ENCODE measurements around the gene KAT6B.
"Not testable (repeated sequence)": the region's sequence is repeated elsewhere in the genome, so short reads cannot be mapped to it uniquely, and the experiment has no call there.

The KAT6B gene

GRCh38 chr10:74863551-74863950, 37.2 kb downstream of the KAT6B start:
- no peak for ATAC-seq

DNA sequence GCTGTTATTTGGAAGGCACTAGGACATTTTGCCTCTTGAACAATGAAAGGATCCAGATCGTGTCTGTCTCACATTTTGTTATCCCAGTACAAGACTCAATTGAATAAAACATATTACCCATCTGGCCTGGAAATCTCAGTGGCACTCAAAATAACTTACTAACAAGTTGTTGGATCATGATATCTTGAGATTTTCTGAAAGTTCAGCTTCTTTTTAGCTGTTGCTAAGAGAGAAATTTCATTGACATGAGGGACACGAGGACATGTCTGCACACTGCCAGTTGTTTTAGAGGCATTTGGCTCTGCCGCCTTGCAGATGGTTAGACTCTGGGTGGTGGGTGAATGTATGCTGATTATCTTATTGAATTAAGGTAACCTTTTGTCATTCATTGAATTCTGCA, 41.0 kb downstream of the KAT6B start:
- ATAC-seq = no peak

- ATAC-seq = no peak
These were observed 42.1 kb downstream of the KAT6B start for GRCh38 chr10:74868392-74868977.

GRCh38 chr10:74869635-74870034, 43.2 kb downstream of the KAT6B start:
- ATAC-seq = no peak

DNA sequence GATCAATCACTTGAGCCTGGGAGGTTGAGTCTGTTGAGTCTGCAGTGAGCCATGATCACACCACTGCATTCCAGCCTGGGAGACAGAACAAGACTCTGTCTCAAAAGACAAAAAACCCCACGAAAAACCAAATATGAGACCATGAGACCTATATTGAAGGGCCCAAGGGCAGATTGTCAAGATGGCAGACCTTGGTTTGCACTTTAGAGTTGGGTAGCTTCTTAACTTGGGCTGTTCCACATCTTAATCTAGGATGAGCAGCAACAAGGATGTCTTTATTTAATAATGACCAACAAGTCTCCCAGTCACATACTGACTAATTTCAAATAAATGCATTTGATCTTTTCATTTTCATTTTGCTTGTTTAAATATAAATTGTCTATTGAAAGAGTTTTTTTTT, 43.8 kb downstream of the KAT6B start:
- no peak for ATAC-seq

DNA sequence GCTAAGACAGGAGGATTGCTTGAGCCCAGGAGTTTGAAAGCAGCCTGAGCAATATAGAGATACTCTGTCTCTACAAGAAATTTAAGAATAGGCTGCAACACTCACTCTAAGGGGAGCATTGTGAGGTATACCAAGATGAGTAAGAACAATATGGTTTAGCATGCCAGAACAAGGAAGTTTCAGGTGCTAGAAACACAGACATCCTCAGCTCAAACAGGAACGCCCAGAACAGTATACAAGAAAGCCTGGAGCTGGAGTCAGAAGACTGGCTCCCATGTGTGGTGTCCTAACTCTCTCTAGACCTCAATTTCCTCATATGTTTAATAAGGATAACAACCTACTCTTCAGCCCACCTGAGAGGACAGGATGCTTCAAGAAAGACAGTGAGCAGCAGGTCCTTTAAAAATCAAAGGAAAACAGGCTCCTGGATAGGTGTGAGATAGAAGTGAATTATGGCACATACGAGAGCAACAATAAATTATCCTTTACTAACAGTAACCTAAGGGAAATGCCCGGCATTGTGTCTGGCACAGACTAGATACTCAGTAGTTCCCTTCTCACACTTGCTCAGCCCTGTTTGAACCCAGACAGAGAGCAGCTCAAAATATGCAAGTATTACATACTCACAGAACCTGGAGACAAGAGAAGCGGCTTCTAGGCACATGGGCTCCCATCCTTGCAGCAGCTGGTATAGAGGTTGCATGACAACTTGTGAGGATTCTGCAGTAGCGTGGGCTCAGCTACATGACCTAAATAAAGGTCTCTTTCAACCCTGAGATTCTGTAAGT, 45.4 kb downstream of the KAT6B start:
- ATAC-seq = peak; percentile 74 to 78

GRCh38 chr10:74873803-74874454, 47.5 kb downstream of the KAT6B start:
- no peak for ATAC-seq

DNA sequence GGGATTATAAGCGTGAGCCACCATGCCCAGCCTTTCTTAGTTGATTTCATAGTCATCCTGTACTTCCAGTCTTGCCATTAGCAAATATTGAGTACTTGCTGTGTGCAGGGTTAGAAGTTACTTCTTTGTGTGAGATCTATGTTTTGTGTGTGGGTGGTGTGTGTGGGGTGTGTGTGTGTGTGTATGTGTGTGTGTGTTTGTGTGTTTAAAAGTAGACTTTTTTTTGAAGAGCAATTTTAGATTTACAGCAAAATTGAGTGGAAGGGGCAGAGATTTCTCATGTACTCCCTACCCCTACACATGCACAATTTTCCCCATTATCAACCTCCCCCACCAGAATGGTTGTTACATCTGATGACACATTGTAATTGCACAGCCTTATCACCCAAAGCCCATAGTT, 48.2 kb downstream of the KAT6B start:
- no peak for ATAC-seq

GRCh38 chr10:74875068-74875467, 48.7 kb downstream of the KAT6B start:
- ATAC-seq = no peak

- ATAC-seq = no peak
These were observed 49.6 kb downstream of the KAT6B start for GRCh38 chr10:74875966-74876365.

- not testable (repeated sequence) for ATAC-seq
These were observed 50.7 kb downstream of the KAT6B start for GRCh38 chr10:74877054-74877453.

DNA sequence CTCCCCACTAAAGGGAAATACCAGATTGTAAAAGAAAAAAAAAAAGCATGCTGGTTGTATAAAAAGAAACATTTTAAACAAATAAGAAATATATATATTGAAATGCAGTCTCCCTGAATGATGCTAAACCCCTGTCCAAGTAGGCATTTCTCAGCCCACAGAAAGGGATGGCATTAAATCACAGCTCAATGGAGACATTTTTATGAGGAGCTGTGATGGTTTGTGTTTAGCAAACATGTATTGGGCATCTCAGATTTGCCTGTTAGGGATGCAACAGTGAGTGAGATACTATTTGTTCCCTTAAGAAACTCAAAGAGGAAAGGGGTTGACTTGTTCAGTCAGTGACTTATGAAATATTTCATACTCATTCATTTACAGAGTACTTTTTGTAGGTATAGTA, 51.5 kb downstream of the KAT6B start:
- ATAC-seq = no peak

DNA sequence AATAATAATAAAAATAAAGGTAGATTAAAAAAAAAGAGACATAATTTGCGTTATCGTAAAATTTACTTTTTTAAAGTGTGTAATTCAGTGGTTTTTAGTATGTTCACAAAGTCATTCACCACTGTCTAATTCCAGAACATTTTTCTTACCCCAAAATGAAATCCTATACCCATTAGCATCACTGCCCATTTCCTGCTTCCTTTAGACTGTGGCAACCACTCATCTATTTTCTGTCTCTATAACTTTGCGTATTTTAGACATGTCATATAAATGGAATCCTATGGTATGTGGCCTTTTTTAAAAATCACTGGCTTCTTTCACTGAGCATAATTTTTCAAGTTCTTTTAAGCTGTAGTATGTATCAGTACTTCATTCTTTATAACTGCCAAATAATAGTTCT, 53.6 kb downstream of the KAT6B start:
- ATAC-seq = no peak

DNA sequence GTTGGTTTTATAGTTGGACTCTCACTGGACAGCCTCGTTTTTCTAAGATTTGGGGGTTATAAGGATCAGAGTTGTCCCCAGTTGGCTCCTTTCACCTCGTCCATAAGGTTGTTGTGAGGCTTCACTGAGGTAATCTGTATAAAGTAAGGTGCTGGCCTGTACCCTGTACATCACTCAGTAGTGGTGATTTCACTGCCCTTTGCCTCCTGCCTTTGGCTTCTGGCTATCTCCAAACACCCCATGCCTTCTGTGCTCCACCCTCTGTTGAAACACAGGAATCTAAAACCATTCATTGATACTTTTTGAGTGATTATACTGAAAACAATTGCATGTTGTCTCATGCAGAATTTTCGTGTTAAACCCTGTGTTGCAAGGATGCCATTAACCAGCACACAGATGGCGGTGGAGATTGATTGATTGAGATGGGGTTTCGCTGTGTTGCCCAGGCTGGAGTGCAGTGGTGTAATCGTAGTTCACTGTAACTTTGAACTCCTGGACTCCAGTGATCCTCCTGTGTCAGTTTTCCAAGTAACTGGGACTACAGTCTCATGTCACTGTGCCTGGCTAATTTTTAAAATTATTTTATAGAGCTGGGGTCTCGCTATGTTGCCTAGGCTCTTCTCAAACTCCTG, 55.0 kb downstream of the KAT6B start:
- ATAC-seq = no peak

- ATAC-seq = no peak
These were observed 56.0 kb downstream of the KAT6B start for GRCh38 chr10:74882427-74882826.

GRCh38 chr10:74882831-74883230, 56.4 kb downstream of the KAT6B start:
- no peak for ATAC-seq

- no peak for ATAC-seq
These were observed 57.0 kb downstream of the KAT6B start for GRCh38 chr10:74883428-74883827.

DNA sequence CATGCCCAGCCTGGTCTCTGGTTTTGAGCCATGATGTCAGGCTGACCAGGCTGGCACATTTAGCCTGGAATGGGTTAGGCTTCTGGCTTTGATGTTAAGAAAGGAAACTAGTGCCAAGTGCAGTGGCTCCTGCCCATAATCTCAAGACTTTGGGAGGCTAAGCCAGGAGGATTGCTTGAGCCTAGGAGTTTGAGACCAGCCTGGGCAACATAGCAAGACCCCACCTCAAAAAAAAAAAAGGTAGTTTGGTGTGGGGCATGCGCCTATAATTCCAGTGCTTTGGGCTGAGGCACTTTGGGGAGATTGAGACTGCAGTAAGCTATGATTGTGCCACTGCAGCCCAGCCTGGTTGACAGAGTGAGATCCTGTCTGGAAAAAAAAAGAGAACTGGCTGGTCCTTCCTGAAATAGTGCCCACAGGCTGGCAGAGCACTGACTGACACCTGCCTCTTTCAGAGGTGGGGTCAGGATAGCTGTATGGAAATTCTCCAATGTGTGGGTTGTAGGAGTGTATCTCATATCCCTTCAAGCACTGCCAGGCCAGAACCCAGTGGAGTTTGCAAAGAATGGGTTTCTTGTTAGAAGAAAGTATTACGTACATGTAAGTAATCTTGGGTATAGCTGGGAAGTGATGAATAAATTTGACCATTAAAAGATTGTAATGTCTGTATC, 61.3 kb downstream of the KAT6B start:
- no peak for ATAC-seq

- ATAC-seq = peak in 1 of 2 donors; percentile 33
These were observed 62.7 kb downstream of the KAT6B start for GRCh38 chr10:74888962-74889661.

GRCh38 chr10:74889662-74889998, 63.2 kb downstream of the KAT6B start:
- no peak for ATAC-seq

GRCh38 chr10:74890460-74890859, 64.1 kb downstream of the KAT6B start:
- no peak for ATAC-seq

DNA sequence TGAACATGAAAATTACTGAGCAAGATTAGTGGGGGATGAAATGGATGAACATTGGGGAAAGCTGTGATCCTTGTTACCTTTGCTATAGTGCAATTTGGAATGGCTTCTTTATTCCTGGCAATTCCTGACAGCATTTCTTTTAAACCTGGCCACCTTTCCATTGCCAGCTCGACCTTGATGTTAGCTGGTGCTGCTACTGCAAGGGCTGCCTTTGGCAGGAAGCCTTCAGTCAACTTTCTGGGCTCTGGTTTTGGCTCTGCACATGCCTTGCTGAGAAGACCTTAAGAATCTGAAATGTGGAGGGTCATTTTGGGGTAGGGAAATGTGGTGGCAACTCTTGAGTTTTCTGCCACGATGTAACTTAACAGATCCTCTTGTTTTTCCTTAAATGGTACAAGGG, 64.7 kb downstream of the KAT6B start:
- ATAC-seq = no peak

DNA sequence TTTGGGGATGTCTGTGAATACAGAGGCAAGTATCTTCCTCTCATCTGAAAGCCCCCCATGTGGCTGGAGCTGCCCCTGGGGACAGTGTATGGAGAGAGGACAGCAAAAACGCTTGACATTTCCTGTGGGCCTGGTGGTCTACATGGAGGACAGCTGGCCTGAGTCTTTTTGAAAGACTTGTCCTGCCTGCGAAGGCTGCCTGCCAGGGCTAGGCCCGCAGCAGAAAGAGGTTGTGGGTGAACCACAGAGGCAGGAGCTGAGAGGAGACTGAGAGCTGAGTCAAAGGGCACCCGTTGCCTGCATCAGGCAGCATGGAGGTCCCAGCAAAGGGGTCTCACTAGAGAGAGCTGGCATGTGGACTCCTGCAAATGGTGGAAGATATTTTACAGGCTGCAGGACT, 66.4 kb downstream of the KAT6B start:
- no peak for ATAC-seq
